Activated CD8-positive, alpha-beta T cell treated with anti-CD3 and anti-CD28 coated beads for 36 hours (primary cell): ENCODE measurements around the gene MICAL2. TPM values are rescaled to one million over a fixed set of nuclear protein-coding genes. Genes with fewer than 3 reads are reported as not detected.
A peak's percentile ranks its signal among the peaks of the same experiment; 100 is the strongest.

ENCODE experiments used
- ATAC-seq: fragments of 200-7000 bp; cut with Tn5 transposase; one replicate; pipeline ENCODE4 v1.10.0; 2021; ENCODE audit warnings: mild to moderate bottlenecking, moderate library complexity
- CTCF ChIA-PET: fragments of 350-600 bp; sonication (Branson Sonifier 250); formaldehyde crosslinking; loops from one replicate; lab custom pipeline; 2021; ENCODE audit warnings: antibody characterized with exemption; lab: Charles Lee
- POLR2A ChIA-PET: fragments of 350-600 bp; sonication (Branson Sonifier 250); formaldehyde crosslinking; loops from one replicate; lab custom pipeline; 2021; ENCODE audit warnings: antibody characterized with exemption; lab: Charles Lee
- DNase-seq: peaks from one replicate; pipeline ENCODE4 v3.0.0-alpha.2; 2020
- H3K27ac Mint-ChIP-seq: one replicate; pipeline ENCODE4 v1.8.0; 2021; ENCODE audit warnings: mild to moderate bottlenecking, mixed read lengths
- H3K27me3 Mint-ChIP-seq: one replicate; pipeline ENCODE4 v1.8.0; 2021; ENCODE audit warnings: mixed read lengths
- H3K36me3 Mint-ChIP-seq: one replicate; pipeline ENCODE4 v1.8.0; 2021; ENCODE audit warnings: low read depth, mixed read lengths
- H3K4me1 Mint-ChIP-seq: one replicate; pipeline ENCODE4 v1.8.0; 2021; ENCODE audit warnings: low read depth, mixed read lengths
- H3K4me3 Mint-ChIP-seq: one replicate; pipeline ENCODE4 v1.8.0; 2021; ENCODE audit warnings: mild to moderate bottlenecking, moderate library complexity, mixed read lengths
- H3K9me3 Mint-ChIP-seq: one replicate; pipeline ENCODE4 v1.8.0; 2021; ENCODE audit warnings: mixed read lengths
- intact Hi-C: fragments of 100-400 bp; cut with micrococcal nuclease; formaldehyde crosslinking; loops from one replicate; pipeline ENCODE4 v1.10.0; 2022
- total RNA-seq, 2 experiments: library from RNA; stranded (reverse); gene quantifications; one replicate each; pipeline ENCODE4 v1.2.3, GENCODE V29; 2021
- TF ChIP-seq, protein P1 (sequence below): fragments of 200-600 bp; IDR thresholded peaks from one replicate; pipeline ENCODE4 v1.8.0; 2022; ENCODE audit warnings: antibody characterized with exemption, mild to moderate bottlenecking

The MICAL2 gene
- total RNA-seq, 2 experiments from 2014 or later = 99.8 to 105 TPM

DNA sequence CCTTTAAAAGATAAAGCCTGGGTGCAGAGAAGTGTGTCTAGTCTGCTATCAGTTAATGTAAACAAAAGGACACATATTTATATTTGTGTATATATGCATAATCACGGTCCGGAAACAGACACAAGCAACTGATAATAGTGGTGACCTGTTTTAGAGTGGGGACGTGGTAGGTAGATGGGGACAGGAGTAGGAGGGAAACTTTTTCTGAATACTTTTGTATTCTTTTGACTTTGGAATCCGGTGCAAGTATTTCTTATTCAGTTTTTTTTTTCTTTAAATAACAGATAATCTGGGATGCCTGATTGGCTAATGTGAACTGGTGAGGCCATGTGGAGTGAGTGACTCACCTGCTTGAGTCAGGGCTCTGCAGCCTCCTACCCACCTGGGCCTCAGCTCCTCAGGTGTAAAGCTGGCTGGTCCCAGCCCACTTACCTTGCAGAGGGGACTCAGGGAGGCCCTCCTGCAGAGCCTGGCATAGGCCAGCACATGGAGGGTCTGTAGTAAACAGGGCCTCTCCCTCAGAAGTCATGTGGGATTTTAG lies 15.3 kb downstream of the MICAL2 start:
- ATAC-seq = peak; percentile 58
- Mint-ChIP-seq H3K27me3 (no peaks in the 10 kb centered on the region), H3K4me1 (peaks cover 50% of the 10 kb centered on the region), H3K9me3 (no peaks in the 10 kb centered on the region), H3K36me3 (no peaks in the 10 kb centered on the region), H3K4me3 (no peak overlapping the region), H3K27ac (no peak overlapping the region)
- peak; percentile 41 for DNase-seq
- ChIA-PET POLR2A (no interaction called here), CTCF (interaction anchor here (0.8 to 1.5 kb wide), 5 partner anchors 16 to 99 kb away, joined by 3 to 5 read pairs (median 3); no protein-coding TSS in a partner anchor)
- intact Hi-C loops = no loop called here
- TF ChIP-seq, protein P1, sequence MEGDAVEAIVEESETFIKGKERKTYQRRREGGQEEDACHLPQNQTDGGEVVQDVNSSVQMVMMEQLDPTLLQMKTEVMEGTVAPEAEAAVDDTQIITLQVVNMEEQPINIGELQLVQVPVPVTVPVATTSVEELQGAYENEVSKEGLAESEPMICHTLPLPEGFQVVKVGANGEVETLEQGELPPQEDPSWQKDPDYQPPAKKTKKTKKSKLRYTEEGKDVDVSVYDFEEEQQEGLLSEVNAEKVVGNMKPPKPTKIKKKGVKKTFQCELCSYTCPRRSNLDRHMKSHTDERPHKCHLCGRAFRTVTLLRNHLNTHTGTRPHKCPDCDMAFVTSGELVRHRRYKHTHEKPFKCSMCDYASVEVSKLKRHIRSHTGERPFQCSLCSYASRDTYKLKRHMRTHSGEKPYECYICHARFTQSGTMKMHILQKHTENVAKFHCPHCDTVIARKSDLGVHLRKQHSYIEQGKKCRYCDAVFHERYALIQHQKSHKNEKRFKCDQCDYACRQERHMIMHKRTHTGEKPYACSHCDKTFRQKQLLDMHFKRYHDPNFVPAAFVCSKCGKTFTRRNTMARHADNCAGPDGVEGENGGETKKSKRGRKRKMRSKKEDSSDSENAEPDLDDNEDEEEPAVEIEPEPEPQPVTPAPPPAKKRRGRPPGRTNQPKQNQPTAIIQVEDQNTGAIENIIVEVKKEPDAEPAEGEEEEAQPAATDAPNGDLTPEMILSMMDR = no peak

DNA sequence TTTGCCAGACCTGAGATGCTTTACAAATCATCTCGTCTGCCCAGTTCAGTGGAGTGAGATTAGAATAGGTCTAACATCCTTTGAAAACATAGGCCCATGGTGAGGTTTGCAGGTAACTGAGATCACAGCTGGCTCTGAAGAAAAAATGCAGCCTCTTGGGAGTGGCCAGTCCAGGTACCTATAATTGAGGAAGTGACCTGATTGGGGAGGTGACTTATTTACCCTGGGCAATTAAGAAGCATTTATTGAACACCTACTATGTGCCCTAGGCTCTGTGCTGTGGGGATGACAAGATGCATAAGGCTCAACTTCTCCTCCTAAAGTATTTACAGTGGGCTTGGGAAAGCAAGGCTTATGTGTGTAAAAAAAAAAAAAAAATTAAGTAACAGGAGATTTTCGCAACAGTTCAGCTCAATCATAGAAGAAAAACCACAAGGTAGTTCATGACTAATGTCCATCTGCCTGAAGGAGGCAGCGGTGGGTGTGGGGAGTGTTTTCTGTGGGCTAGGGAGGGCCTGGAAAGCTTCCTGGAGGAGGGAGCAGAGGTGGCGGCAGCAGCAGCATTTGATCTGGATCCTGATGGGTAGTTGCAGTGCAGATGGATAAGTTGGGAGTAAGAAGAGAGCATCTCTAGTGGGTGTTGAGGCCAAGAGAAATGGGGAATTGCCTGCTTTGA lies 16.1 kb downstream of the MICAL2 start:
- intact Hi-C loops = no loop called here
- CTCF ChIA-PET = interaction anchor here (0.8 to 1.5 kb wide), 5 partner anchors 15 to 99 kb away, joined by 3 to 5 read pairs (median 3); no protein-coding TSS in a partner anchor
- POLR2A ChIA-PET = interaction anchor here (1.2 kb wide), 1 partner anchor 20 kb away, joined by 3 read pairs; no protein-coding TSS in a partner anchor
- Mint-ChIP-seq H3K27ac (no peak overlapping the region), H3K4me3 (no peak overlapping the region), H3K36me3 (no peaks in the 10 kb centered on the region), H3K27me3 (no peaks in the 10 kb centered on the region), H3K9me3 (no peaks in the 10 kb centered on the region), H3K4me1 (peaks cover 50% of the 10 kb centered on the region)
- TF ChIP-seq, protein P1 = no peak
- ATAC-seq (no peak), DNase-seq (no peak)

DNA sequence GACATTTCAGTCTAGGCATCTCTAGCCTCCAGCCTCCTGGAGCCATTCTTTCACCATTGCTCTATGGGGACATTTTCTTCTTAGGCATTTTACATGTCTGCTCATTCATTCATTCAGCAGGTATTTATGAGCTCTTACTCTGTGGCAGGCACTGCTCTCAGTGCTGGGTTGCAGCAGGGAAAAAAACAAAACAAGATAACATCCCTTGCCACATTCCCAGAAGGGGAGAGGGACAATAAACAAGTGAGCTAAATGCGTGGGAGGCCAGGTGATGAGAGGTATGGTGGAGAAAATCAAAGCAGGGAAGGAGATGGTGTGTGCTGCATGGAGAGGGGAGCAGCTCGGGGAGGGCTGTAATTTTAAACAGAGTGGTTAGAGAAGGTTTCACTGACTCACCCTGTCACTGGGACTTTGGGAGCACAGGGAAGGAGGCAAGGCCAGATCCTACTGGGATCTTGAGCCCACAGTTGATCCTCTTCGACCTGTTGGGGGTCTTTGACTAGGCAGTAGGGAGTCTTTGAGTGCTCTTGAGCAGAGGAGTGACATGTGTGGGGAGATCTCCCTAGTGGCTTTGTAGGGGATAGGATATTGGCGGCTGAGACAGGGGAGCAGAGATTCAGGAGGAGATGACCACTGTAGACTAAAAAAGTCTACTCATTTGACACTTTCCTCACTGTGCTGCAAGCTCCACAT lies 17.0 kb downstream of the MICAL2 start:
- DNase-seq = no peak
- H3K9me3 Mint-ChIP-seq = no peaks in the 10 kb centered on the region
- no peak for ATAC-seq
- CTCF ChIA-PET = interaction anchor here (0.7 kb wide), 1 partner anchor 154 kb away, joined by 3 read pairs; no protein-coding TSS in a partner anchor
- H3K4me3 Mint-ChIP-seq = no peak overlapping the region
- H3K4me1 Mint-ChIP-seq = peaks cover 50% of the 10 kb centered on the region
- TF ChIP-seq, protein P1 = no peak
- H3K27ac Mint-ChIP-seq = peak overlapping the region; percentile 8
- no peaks in the 10 kb centered on the region for H3K36me3 Mint-ChIP-seq
- H3K27me3 Mint-ChIP-seq = no peaks in the 10 kb centered on the region
- intact Hi-C loops = no loop called here
- POLR2A ChIA-PET = interaction anchor here (0.8 to 1.2 kb wide), 2 partner anchors 21 to 22 kb away, joined by 3 read pairs; no protein-coding TSS in a partner anchor

GRCh38 chr11:12128301-12128751 lies 17.9 kb downstream of the MICAL2 start:
- Mint-ChIP-seq H3K9me3 (no peaks in the 10 kb centered on the region), H3K27ac (no peak overlapping the region), H3K4me1 (peaks cover 54% of the 10 kb centered on the region), H3K4me3 (no peak overlapping the region), H3K36me3 (no peaks in the 10 kb centered on the region), H3K27me3 (no peaks in the 10 kb centered on the region)
- POLR2A ChIA-PET = no interaction called here
- no peak for DNase-seq
- peak; percentile 31 for ATAC-seq
- intact Hi-C loops = no loop called here
- CTCF ChIA-PET = no interaction called here
- TF ChIP-seq, protein P1 = no peak
